Mesothelial cell of epicardium (in vitro differentiated cells): ENCODE results near the gene PGS1. TPM values are rescaled to one million over a fixed set of nuclear protein-coding genes. Genes with fewer than 3 reads are reported as not detected.

Experiments
- DNase-seq, 2 experiments: peaks; one replicate each; pipeline ENCODE4 v3.0.0; 2021; ENCODE audit warnings: low spot score in 2 of 2; ENCODE audit not compliant: unreplicated experiment in 2 of 2
- H3K27ac Mint-ChIP-seq: 2 replicates; pipeline ENCODE4 v1.8.0; 2021; ENCODE audit warnings: mixed read lengths
- H3K27me3 Mint-ChIP-seq: 2 replicates; pipeline ENCODE4 v1.8.0; 2021; ENCODE audit warnings: low read depth, mixed read lengths
- H3K36me3 Mint-ChIP-seq: 2 replicates; pipeline ENCODE4 v1.8.0; 2021; ENCODE audit warnings: mixed read lengths
- H3K4me1 Mint-ChIP-seq: 2 replicates; pipeline ENCODE4 v1.8.0; 2021; ENCODE audit warnings: mixed read lengths
- H3K4me3 Mint-ChIP-seq: 2 replicates; pipeline ENCODE4 v1.8.0; 2021; ENCODE audit warnings: mild to moderate bottlenecking, moderate library complexity, mixed read lengths
- H3K9me3 Mint-ChIP-seq: 2 replicates; pipeline ENCODE4 v1.8.0; 2021; ENCODE audit warnings: mixed read lengths
- total RNA-seq: library from RNA; stranded (reverse); gene quantifications from 3 replicates; pipeline ENCODE4 v1.2.1, GENCODE V29; 2021
- TF ChIP-seq, protein P1 (sequence below): fragments of 200-600 bp; sonication (generic); IDR thresholded peaks from one replicate; pipeline ENCODE4 v1.5.0; 2021; ENCODE audit warnings: antibody characterized with exemption; ENCODE audit not compliant: unreplicated experiment

PGS1 gene
- total RNA-seq, 1 donor from 2014 or later, result 62.3 TPM

DNA sequence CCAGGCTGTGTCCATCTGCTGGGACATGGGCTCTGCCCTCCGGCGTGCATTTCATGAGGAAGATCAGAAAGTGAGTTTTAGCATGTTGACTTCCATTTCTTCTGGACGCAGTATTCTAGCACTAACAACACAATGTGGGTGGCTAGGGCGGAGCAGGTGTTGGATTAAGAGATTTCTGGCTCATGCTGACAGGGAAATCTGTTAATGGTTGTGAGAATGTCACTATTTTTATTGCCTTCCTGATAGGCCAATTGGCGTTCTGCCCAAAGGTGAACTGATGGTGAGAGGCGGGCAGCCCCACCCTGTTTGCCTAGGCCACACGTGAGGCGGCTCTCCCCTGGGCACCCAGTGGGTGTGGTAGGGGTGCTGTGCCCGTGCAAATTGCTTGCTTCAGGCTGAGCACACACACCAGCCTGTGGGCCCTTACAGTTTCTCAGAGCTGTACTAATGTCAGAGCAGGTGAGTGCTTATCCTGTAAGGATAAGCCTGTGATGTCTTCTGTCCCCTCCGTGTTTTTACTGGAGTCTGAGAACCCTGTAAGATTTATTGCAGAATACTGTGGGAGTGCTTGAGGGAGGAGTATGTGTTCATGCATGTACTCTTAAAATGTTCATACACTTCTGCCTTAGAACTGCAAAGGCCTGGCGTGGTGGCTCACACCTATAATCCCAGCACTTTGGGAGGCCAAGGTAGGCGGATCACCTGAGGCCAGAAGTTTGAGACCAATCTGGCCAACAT lies 30.9 kb downstream of the PGS1 start:
- TF ChIP-seq, protein P1, sequence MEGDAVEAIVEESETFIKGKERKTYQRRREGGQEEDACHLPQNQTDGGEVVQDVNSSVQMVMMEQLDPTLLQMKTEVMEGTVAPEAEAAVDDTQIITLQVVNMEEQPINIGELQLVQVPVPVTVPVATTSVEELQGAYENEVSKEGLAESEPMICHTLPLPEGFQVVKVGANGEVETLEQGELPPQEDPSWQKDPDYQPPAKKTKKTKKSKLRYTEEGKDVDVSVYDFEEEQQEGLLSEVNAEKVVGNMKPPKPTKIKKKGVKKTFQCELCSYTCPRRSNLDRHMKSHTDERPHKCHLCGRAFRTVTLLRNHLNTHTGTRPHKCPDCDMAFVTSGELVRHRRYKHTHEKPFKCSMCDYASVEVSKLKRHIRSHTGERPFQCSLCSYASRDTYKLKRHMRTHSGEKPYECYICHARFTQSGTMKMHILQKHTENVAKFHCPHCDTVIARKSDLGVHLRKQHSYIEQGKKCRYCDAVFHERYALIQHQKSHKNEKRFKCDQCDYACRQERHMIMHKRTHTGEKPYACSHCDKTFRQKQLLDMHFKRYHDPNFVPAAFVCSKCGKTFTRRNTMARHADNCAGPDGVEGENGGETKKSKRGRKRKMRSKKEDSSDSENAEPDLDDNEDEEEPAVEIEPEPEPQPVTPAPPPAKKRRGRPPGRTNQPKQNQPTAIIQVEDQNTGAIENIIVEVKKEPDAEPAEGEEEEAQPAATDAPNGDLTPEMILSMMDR, result no peak
- H3K4me1 Mint-ChIP-seq, result peaks cover 11% of the 10 kb centered on the region
- H3K27ac Mint-ChIP-seq, result no peak overlapping the region
- DNase-seq, result no peak
- peaks cover 12% of the 10 kb centered on the region for H3K36me3 Mint-ChIP-seq
- H3K9me3 Mint-ChIP-seq, result no peaks in the 10 kb centered on the region
- no peaks in the 10 kb centered on the region for H3K27me3 Mint-ChIP-seq
- H3K4me3 Mint-ChIP-seq, result no peak overlapping the region

DNA sequence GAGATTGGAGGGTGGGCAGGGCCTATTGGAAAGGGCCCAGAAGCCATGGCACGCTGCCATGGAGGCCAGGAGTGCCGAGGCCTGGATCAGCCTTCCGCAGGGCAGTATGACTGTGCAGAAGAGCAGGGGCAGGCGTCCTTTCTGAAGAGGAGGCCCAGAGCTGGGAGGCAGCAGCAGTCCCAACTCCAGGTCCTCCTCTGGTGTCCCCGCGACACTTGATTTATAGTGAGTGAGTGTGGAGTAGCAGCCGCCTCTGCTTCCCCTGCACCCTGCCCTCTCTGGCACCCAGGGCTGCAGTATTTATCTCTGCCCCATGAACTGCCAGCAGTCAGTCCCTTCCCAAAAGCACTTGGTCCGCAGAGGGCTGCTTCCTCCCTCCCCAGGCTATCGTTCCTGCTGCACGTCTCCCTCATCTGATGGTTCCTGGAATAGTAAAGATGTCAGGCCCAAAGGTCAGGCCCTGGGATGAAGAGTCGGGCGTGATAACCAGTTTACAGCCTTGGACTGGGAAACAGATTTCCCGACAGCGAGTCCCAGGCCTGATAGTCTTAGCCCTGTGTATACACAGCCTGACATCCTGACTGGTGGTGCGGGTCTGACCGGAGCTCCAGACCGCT lies 32.9 kb downstream of the PGS1 start:
- TF ChIP-seq, protein P1, result no peak
- no peaks in the 10 kb centered on the region for H3K9me3 Mint-ChIP-seq
- H3K4me1 Mint-ChIP-seq, result peaks cover 11% of the 10 kb centered on the region
- H3K36me3 Mint-ChIP-seq, result peaks cover 2% of the 10 kb centered on the region
- peak overlapping the region; percentile 64 for H3K27ac Mint-ChIP-seq
- H3K4me3 Mint-ChIP-seq, result no peak overlapping the region
- H3K27me3 Mint-ChIP-seq, result no peaks in the 10 kb centered on the region
- no peak for DNase-seq

DNA sequence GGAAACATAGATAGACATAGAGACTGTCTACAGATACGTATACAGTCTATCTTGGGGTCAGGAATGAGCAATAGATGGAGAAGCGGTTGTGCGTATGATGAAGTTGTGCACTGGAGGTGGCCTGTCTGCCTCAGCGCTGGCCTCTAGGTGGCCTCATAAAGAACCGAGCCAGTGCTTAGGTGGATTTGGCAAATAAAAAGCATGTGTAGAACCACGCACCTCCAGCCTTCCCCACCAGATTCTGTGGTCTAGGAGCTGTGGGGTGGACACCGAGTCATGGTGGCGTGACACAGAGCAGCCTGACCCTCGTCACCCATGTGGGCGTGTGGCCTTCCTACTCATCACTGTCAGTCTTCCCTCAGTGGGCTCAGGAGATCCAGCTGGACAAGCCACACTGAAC lies 34.0 kb downstream of the PGS1 start:
- no peak overlapping the region for H3K27ac Mint-ChIP-seq
- H3K27me3 Mint-ChIP-seq, result no peaks in the 10 kb centered on the region
- TF ChIP-seq, protein P1, result peak; percentile 42
- H3K4me1 Mint-ChIP-seq, result peaks cover 21% of the 10 kb centered on the region
- H3K36me3 Mint-ChIP-seq, result peaks cover 7% of the 10 kb centered on the region
- H3K9me3 Mint-ChIP-seq, result no peaks in the 10 kb centered on the region
- no peak overlapping the region for H3K4me3 Mint-ChIP-seq
- no peak for DNase-seq

DNA sequence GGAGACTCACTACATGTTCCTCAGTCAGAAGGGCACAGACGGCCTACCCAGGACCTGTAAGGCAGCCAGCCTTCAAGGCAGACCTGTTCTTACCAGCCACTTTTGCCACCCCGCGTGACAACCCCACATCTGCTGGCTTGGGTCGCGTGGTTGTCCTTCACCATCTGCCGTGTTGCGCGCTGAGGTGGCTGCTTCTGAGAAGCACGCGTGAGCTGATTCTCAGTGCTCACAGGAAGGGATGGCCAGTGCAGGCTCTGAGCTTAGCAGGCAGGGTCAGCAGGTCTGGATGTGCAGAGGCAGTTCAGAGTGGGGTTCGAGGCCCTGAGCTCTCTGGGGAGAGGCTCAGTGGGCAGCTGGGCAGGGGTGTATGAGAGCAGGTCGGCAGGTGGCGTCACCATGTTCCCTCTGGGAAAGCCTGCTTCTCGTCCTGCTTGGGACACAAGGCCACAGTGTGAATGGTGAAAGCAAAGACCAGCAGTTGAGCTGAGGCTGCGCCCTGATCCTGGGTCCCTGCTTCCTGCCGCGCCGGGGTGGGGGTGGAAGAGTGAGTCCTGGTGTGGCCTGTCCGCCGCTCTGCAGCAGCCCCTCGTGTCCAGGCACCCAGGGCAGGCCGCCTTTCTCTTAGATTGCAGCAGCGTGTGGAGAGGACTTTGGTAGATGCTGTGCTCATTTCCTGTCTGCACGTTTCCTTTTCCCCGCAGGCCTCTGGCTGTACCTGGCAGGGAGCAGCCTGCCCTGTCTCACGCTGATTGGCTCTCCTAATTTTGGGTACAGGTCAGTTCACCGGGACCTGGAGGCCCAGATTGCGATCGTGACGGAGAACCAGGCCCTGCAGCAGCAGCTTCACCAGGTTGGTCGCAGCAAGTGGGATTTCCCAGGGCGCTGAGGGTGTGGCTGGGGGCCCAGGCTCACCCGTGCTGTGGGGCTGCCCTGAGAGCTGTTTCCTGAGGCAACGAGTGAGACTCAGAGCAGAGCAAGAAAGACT lies 36.0 kb downstream of the PGS1 start:
- H3K36me3 Mint-ChIP-seq, result peaks cover 11% of the 10 kb centered on the region
- no peak for DNase-seq
- TF ChIP-seq, protein P1, result no peak
- no peak overlapping the region for H3K4me3 Mint-ChIP-seq
- no peak overlapping the region for H3K27ac Mint-ChIP-seq
- no peaks in the 10 kb centered on the region for H3K27me3 Mint-ChIP-seq
- H3K9me3 Mint-ChIP-seq, result no peaks in the 10 kb centered on the region
- H3K4me1 Mint-ChIP-seq, result peaks cover 21% of the 10 kb centered on the region

DNA sequence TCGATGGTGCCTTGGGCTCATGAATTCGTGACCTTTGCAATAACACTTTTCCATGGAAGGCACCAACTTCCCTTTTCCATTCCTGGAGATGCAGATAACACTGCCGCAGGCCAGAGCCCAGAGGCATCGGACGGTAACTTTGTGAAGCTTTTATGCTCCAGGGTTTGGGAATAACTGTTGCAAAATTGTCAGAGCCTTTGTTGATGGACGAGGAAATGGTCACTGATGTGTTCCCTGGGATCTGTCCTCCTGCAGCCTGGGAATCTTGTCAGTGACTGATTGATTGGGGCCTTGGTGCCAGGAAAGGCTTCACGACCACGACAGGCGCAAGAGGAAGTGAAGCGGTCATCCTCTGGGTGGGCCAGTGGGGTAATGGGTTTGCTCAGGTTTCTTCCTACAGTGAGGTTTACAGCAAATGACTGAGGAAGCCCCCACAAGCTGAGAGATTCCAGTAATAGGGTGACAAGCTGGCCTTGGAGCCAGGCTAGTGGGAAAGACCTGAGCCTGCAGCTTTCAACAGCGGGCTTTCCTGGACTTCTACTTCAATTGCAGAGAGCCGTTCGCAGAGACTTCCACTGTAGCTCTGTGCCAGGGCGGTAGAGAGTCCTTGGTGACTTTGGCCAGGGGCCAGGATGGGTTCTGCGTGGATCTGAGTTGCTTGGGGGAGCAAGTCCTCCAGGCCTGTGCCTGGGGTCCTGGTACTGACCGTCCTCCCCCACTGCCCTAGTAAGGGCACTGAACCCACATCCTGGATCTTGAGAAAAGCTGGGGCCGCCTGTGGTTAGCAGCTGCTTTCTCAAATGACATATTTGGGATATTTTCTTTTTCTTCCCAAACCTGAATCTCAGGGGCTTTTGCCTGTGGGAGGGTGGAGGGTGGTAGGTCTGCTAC lies 37.6 kb downstream of the PGS1 start:
- TF ChIP-seq, protein P1, result no peak
- Mint-ChIP-seq H3K9me3 (no peaks in the 10 kb centered on the region), H3K4me3 (no peak overlapping the region), H3K36me3 (peaks cover 13% of the 10 kb centered on the region), H3K27ac (peak overlapping the region; percentile 94), H3K4me1 (peaks cover 17% of the 10 kb centered on the region), H3K27me3 (no peaks in the 10 kb centered on the region)
- no peak for DNase-seq
